ENCODE results near the gene WNT10A.

GRCh38 chr2:218880859-218881594, 375 bp downstream of the WNT10A start:
- TF ChIP-seq CTCF (IDR thresholded peaks at IDR 0.05; ENCODE audit: insufficient read depth, low read depth, low read length) (no peak), EZH2 (IDR thresholded peaks at IDR 0.05; ENCODE audit: insufficient read depth, low read length) (peak; percentile 61)
